GM21528 (cell line): ENCODE measurements around the gene FGF23.

Experiments
- ATAC-seq: cut with Tn5 transposase; IDR thresholded peaks from one replicate; pipeline ENCODE4 v1.9.1; 2021; ENCODE audit warnings: mild to moderate bottlenecking, moderate library complexity; ENCODE audit not compliant: unreplicated experiment, low FRiP score

FGF23 gene

GRCh38 chr12:4387607-4388006 lies 8.1 kb upstream of the FGF23 start:
- ATAC-seq, result no peak

DNA sequence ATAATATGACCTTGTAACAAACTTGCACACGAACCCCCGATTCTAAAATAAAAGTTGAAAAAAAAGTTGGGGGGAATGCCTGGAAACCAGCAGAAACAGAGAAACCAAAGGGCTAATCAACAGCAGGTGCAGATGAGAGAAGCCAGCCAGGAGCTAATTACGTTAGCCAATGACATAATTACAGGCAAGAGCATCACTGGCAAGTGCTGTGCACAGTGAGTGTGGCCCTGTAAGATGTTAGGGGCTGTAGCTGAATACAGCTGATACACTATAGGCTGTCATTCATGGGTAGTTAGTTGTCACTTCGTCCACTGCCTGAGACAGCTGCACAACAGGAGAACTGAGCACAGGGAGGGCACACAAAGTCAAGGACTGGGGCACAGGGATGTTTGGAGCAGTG lies 7.3 kb upstream of the FGF23 start:
- no peak for ATAC-seq

GRCh38 chr12:4383304-4383865 lies 3.9 kb upstream of the FGF23 start:
- no peak for ATAC-seq

GRCh38 chr12:4380332-4380731 lies 820 bp upstream of the FGF23 start:
- ATAC-seq, result no peak

DNA sequence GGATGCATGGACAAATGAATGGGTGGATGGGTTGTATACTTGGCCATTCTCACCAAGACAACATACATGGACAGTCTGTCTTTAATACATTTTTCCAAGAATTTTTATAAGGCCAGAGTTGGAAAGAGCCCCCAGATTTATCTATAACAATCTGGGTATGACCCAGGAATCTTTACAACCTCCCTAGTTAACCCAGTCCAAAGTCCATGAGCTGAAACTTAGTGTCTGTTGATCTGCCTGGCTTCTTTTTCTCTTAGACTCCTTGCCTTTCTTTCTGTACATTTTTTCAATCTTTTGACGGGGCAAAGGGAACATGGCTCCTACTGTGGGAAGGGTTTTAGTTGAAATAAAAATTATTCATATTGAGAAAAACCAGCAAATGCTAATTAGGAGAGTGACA lies 740 bp downstream of the FGF23 start:
- ATAC-seq, result no peak

DNA sequence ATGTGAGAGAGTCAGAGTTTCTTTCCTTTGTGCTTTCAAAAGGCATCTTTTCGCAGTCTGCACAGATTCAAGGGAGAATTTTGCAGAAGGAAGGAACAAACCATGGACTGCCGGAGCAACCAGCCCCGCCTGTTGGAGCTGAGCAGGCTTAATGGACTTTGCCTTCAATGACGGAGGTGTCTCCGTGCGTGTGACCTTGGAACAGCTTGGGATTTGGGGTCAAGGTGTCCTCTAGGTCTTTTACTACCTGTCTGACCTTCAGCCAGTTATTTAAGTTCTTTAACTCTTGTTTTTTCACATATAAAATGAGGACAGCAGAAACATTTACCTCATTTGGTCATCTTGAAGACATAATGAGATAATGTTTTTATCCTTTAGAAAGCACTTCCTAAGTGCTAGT lies 4.1 kb downstream of the FGF23 start:
- no peak for ATAC-seq

DNA sequence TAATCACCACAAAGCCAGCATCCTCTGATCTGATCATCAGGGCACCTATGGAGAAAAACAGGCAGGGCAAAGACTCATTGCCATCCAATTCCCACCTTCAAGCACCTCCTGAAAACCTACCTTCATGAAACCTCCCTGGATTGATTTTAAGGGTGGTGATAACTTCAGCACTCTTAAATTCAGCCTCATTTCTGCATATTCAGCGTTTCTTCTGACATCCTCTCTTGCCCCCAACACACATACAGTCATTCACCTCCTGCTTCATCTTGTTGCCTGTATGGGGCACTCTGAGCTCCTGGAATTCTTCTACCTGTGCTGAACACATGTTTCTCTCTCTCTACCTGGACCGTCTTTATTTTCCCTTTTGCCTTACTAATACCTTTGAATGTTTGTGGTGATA lies 6.9 kb downstream of the FGF23 start:
- no peak for ATAC-seq

GRCh38 chr12:4370265-4370664 lies 9.2 kb downstream of the FGF23 start:
- ATAC-seq, result no peak

- no peak for ATAC-seq
Measured at GRCh38 chr12:4369548-4369947, 10.0 kb downstream of the FGF23 start.

GRCh38 chr12:4366090-4366489 lies 13.4 kb downstream of the FGF23 start:
- ATAC-seq, result no peak

GRCh38 chr12:4356041-4356327 lies 23.5 kb downstream of the FGF23 start:
- ATAC-seq, result no peak

GRCh38 chr12:4355156-4356040 lies 24.1 kb downstream of the FGF23 start:
- no peak for ATAC-seq

- no peak for ATAC-seq
Measured at GRCh38 chr12:4353785-4354208, 25.7 kb downstream of the FGF23 start.

- no peak for ATAC-seq
Measured at GRCh38 chr12:4346931-4347330, 32.6 kb downstream of the FGF23 start.

DNA sequence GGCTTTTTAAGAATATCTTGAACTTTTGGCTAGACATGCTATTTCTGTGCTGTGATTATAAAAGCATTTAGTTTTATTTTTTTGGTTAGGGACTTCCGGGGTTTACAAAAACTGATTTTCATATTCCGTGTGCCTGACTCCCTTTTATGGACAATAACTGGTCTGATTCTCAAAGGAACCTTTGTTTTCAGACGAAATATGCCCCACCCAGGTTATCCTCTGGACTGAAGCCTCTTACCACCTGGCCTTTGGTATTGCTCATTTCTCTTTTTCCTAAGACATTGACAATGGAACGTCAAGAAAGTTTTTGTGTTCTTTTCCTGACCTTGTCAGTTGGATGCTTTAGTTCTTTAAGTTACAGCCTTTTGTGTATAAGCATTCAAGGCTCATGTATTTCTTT lies 47.7 kb downstream of the FGF23 start:
- no peak for ATAC-seq

DNA sequence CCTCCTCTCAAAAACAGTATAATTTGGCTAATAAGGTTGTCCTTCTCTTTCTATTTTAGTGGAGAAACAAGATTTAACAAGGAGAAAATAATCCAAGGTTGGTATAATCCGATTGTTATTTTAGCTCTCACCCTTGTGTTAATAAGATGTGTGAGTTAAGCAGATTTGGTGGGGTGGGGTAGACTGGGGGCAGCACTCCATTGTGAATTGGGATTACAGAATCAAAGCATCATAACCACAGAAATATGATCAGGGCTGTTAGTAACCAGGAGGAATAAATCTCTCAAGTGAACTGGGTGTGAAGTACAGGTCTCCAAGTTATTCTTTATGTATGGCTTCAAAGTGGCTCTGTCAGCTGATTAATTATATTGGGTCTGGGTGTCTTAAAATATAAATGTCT lies 48.3 kb downstream of the FGF23 start:
- no peak for ATAC-seq

DNA sequence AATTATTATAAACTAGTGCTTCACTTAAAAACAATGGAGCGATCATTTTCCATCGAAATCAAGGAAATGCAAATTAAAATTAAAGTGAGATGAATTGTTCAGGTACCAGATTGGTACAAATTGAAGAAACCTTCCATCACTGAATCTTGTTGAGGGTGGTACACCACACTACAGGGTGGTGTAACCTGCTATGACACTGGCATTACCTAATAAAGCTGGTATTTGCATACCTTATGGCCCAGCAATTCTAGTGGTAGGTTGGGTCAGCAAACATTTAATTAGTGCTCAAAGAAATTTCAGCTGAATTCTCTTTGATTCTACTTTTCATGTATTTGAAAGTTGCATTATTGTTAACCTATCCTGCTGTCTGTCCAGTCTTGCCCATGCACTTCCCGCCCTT lies 49.3 kb downstream of the FGF23 start:
- ATAC-seq, result no peak

- ATAC-seq, result no peak
Measured at GRCh38 chr12:4327293-4327692, 52.2 kb downstream of the FGF23 start.

- ATAC-seq, result no peak
Measured at GRCh38 chr12:4325966-4326365, 53.5 kb downstream of the FGF23 start.

DNA sequence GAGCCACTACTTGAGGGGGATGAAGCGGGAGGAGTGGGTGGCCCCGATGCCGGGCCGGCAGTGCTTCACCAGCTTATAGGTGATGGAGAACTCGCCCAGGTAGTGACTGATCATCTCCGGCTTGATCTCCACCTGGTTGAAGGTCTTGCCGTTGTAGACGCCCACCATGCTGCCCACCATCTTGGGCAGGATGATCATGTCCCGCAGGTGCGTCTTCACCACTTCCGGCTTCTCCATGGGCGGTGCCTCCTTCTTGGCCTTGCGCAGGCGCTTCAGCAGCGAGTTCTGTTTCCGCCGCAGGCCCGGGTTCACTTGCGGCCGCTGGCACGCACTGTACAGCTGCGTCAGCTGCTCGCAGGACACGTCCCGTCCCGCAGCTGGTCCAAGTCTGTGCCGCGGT lies 55.1 kb downstream of the FGF23 start:
- no peak for ATAC-seq

DNA sequence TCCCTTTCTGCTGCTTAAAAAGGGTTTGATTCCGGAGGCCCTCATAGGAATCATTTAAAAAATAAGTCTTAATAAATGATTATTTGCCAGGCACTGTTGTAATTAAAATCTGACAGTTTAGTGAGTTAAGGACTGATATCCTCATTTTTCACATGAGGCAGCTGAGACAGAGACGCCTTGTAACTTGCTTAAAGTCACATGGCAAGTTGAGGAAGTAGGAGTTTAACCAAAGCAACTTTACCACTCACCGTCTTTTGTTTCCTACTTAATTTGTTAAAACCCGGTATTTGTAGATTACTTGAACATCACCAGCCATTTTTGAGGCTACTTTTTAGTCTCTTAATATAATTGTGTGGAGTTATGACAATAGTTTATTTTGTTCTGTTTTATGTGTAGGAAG lies 56.1 kb downstream of the FGF23 start:
- no peak for ATAC-seq

DNA sequence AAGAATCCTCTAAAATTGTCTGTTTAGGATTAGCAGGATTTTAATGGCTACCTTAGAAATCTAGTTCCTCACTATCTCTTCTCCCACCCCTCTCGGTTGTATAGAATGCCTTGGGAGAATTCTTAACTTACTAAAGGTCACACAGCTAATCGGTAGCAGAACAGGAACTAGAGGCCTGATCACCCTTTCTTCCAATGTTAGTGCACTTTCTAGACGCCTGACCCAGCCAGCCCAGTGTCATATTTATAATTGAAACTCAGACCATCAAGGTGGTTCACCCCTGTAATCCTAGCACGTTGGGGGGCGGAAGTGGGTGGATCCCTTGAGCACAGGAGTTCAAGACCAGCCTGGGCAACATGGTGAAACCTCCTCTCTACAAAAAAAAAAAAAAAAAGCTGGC lies 56.8 kb downstream of the FGF23 start:
- ATAC-seq, result no peak
